Stomach (tissue), 4 donors: ENCODE data around the gene TJAP1.

Source experiments
- CTCF ChIP-seq, 7 experiments: fragments of 450-650 bp in 4 of 7; fragments of 200-600 bp in 3 of 7; sonication (generic) in 3 of 7; IDR thresholded peaks; one replicate each; pipeline ENCODE4 v1.5.1; 2016 to 2019; ENCODE audit warnings: antibody characterized with exemption in 7 of 7, control low read depth in 2 of 7, mild to moderate bottlenecking in 1 of 7
- EP300 ChIP-seq: sonication (generic); formaldehyde crosslinking; IDR thresholded peaks from one replicate; pipeline ENCODE4 v1.6.1; 2017; ENCODE audit warnings: antibody characterized with exemption
- POLR2A ChIP-seq, 4 donors: fragments of 450-650 bp; IDR thresholded peaks; one replicate each; pipeline ENCODE4 v1.6.1; 2016; ENCODE audit warnings: antibody characterized with exemption in 4 of 4, control low read depth in 2 of 4, mild to moderate bottlenecking in 1 of 4, moderate library complexity in 1 of 4

DNA sequence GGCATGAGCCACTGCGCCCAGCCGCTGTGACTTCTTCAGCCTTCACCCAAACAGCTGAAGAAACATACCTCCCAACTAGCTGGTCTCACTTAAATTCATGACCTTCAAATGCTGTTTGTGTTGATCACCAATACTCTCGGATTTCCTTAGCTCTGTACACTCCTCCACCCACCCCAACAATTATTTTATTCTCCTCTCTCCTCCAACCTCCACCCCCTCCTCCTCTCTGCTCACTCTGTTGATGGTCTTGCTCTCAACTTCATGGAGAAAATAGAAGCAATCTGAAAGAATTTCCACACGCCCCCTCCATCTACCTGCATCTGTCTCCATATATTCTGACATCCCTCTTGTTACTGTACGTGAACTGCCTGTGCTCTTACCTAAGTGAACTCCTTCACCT lies 15.4 kb upstream of the TJAP1 start:
- no peak for TF ChIP-seq CTCF (IDR thresholded peaks at IDR 0.05)
- TF ChIP-seq POLR2A (IDR thresholded peaks at IDR 0.05): no peak
- TF ChIP-seq EP300: no peak
